ENCODE measurements around the gene HSH2D.
A peak's percentile ranks its signal among the peaks of the same experiment; 100 is the strongest.

HSH2D gene

DNA sequence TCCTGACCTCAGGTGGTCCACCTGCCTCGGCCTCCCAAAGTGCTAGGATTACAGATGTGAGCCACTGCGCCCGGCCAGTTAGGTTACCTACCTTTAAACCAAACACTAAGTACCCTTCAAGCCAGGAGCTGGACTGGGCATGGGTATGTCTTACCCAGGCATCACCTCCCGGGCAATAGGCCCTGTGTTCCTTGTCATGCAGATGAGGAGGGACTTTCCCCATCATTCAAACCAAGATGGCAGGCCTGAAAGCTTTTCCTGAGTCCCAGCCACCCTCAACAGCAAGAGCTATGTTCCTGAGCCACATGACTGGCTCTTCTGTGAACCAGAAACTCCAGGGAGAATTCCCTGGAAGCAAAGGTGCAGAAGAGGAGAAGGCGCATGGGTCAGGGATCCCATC, 22.3 kb upstream of the HSH2D start:
- DNase-seq: no peak

DNA sequence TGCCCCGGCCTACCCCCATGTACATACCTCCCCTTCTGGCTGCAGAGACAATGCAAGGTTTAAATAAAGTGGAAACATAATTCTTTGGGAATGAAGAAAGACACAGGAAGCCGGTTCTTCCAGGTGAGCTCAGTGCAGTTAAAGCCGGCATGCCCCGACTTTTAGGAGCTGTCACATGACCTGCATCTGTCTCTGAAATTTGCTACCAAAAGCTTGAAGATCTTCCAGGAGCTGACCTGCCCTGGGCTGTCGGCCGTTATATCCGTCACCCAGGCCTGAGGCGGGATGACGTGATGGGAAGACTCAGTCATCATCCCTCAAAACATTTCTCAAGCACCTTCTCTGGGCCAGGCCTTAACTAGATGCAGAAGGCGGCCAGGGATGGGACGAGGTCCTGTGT, 21.5 kb upstream of the HSH2D start:
- DNase-seq: no peak

DNA sequence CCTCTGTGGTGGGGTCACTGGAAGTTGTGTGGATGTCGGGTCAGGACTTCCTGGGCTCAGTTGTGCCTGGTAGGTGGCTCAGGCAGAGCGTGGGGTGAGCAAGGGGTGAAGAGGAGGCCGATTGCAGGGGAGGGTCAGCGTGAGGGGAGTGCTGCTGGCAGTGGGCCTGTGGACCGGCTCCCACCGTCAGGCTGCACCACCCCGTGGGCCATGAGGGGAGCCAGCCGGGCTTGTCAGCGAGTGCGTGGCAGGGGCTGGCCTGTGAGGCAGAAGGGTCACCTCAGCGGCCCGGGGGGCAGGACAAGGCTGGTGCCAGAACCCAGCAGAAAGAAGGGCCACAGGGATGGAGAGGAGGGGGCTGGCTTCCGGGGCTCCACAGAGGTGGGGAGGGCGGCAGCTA, 18.5 kb upstream of the HSH2D start:
- DNase-seq: no peak

DNA sequence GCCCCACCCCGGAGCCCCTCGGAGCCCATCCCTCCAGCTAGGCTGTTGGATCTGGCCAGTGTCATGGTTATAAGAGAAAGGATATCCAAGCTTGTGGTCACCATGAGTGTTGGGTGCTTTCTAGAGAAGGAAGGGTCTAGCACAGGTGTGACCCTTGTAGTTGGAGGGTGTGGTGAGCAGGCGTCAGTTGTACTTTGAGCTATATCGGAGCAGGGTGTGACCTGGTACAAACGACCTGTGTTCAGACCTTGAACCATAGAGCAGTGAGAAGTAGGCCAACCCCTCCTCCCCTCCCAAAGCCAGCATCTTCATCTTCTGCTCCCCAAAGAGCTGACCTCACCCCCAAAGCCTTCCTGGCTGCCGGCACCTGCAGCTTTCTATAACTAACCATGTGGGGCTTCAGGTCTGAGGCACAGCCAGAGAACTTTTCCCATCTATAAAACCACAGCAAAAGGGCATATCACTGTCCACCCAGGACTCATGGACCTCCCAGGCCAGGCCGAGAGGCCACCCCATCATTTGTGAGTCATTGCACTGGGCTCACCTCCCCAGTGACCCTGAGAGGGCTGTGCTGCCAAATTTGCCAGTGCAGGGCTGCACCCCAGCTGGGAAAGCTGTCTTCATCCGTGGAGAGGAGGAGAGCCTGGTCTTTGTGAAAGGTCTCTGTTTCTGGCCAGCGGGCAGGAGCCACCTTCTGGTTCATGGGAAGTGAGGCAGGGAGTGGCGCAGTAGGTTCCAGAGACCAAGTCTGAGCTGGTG, 17.6 kb upstream of the HSH2D start:
- DNase-seq: no peak

DNA sequence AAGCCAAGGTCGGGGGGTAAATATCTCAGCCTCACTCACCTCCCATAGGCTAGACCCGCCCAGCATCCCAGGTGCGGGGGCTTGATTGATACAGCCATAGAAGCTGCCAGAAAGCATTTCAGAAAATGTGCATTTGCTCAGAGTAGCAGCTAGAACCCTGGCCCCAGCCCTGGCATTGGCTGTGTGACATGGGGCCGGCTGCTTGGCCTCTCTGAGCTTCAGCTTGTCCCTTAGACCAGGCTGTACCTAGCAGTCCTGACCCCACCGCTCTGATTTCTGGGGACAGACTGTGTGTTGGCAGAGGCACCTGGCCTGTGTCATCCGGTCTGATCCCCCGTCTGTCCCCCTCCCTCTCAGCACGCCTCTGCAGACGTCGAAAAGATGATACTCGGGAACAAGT, 16.4 kb upstream of the HSH2D start:
- DNase-seq: no peak

DNA sequence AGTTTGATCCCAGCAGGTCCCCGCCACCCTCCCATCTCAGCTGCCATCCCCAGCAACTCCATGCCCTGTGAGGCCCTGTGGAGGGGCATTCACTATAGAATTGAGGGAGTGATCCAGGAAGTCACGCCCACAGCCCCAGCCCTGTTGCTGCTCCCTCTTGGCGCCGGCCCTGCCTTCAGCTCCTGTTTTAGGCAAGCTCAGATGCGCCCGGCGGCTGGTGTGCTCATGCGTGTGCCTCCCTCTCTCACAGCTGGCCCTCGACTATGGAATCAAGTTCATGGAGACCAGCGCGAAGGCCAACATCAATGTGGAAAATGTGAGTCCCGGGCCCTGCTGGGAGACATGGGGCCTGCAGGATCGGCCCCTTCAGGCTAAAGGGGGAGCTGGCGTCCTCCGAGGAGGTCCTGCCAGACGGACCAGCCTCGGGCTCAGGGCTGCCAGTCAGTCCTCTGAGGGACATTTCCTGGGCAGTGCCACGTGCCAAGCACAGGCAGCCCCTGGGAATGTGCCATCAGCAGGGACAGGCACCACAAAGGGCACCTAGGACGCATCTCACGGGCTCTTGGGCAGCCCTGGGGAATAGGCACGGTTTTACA, 15.6 kb upstream of the HSH2D start:
- DNase-seq: no peak

DNA sequence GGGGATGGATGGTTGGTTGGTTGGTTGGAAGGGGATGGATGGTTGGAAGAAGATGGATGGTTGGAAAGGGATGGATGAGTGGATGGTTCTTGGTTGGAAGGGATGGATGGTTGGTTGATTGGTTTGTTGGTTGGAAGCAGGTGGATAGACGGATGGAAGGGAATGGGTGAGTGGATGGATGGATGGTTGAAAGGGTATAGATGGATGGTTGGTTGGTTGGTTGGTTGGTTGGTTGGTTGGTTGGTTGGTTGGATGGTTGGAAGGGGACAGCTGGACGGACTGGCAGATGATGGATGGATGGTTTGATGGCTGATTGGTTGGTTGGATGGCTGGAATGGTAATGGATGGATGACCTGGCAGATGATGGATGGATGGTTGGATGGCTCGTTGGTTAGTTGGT, 11.8 kb upstream of the HSH2D start:
- DNase-seq: no peak

DNA sequence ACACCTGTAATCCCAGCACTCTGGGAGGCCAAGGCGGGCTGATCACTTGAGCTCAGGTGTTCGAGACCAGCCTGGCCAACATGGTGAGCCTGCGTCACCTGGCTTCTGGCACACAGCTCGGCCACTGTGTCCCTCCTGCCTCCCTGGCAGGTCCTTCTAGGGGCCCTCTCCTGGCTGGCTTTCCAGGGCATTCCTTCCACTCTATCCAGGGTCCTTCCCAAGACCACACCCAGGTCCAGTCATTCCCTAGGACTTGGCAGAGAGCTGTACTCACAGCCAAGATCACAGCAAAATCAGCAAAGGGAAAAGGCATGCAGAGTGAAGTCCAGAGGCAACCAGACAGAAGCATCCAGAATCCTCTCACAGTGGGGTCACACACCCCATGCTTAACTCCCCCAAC, 9.7 kb upstream of the HSH2D start:
- DNase-seq: no peak

DNA sequence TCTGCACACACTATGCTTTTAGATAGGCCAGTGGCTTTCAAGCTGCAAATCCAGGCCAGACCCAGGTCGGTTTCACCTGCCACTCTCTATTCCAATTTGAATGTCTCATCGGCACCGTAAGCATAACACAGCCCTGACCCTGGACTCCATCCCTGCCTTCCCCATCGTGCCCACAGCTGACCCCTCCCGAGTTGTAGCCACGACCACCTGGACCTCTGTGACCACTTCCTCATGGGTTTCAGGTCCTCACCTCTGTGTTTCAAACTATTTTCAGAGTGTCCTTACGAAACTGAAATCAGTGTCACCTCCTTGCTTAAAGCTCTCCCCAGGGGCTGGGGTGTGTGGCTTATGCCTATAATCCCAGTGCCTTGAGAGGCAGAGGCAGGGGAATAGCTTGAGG, 9.0 kb upstream of the HSH2D start:
- DNase-seq: no peak

DNA sequence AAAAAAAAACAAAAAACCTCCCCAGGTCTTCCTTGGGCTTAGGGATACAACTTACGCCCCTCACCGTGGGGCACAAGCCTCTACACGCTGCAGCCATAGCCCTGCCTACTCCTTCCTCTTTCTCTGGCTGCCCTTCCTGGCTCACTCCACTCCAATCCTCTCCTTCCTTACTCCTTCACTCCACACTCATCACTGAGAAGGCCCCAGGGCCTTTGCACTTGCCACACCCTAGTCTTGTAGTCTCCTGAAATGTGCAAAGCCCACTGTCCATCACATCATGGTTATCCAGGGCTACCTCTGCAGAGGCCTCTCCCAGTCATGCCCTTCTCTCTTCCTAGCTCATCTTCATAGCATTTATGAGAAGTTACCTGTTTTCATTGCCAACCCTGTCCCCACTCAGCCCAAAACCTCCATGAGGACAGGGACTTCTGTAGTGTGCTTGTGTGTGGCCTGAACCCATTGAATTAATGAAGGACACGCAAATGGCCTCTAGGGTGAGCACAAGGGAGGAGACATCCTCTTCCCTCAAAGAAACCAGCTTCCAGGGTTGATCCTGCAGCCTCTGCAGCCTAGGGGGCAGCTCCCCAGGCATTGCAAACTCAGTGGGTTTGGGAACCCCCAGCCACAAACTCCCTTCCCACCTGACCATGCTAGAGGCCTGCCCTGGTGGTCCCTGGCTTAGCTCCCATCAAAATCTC, 7.9 kb upstream of the HSH2D start:
- DNase-seq: no peak

DNA sequence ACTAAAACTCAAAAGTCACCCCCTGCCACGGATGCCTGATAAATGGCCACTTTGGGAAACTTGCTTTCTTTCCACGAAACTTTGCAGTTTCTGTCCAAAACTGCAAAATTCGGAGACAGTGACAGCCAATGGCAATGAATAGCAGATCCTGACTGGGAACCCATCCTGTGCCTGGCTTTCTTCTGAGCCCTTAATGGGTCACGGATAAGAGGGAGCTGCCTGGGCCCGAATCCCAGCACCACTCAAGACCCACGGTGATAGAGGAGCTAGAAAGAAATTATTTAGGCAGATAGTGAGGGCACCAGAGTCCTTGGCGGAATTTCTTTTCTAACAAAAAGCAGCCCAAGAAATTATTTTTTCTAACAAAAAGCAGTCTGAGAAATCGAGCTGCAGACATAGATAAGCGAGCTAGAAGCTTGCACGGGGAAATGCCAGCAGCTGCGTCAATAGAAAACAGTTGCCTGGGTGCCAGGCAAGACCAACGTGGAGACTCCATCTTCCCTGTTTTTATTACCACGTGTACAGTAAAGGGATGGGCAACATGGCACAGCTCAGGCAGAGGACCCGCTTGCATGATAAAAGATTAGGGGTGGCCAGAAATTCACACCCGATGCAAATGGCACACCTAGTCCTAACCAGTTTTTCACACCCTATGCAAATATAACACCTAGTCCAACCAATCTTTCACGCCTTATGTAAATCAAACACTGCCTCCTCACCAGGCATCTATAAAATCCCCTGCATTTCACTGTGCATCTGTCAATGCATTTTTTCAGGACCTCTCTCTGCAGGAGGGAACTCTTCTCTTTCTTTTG, 7.1 kb upstream of the HSH2D start:
- peak; percentile 54 for DNase-seq

DNA sequence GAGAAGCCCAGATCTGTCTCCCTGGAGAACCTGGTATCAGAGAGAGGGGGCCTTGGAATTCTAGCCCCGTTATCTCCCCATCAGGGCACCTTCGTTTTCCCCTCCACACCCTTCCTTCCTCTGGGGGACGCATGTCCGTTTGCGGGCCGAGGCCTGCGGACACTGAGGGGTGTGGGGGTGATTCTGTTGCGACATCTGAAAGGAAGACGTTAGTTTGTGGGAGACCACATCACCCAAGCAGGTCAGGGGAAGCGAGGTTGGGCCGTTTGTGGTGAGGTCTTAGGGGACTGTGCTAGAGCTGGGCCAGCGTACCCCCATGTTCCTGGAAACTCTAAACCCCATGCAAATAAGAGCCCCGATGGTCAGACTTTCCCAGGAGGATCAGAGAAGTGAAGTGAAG, 3.7 kb upstream of the HSH2D start:
- DNase-seq: no peak

DNA sequence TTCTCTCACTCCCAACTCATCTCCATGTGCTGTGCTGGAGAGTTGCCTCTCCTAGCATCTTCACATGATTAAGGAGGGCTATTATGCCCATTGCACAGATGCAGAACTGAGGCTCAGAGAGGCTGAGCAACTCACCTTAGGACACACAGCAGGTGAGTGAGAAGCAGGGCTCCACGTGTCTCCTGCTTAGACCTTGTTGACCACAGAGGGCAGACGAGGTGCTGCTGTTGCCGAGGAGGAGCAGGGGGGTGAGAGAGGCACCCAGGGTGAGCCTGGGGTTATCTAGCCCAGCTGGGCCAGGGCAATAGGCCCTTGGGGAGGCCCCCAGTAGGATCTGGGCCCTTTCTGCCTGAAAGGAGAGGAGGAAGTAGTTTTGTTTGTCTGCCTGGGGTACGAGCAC, 2.4 kb upstream of the HSH2D start:
- DNase-seq: no peak

DNA sequence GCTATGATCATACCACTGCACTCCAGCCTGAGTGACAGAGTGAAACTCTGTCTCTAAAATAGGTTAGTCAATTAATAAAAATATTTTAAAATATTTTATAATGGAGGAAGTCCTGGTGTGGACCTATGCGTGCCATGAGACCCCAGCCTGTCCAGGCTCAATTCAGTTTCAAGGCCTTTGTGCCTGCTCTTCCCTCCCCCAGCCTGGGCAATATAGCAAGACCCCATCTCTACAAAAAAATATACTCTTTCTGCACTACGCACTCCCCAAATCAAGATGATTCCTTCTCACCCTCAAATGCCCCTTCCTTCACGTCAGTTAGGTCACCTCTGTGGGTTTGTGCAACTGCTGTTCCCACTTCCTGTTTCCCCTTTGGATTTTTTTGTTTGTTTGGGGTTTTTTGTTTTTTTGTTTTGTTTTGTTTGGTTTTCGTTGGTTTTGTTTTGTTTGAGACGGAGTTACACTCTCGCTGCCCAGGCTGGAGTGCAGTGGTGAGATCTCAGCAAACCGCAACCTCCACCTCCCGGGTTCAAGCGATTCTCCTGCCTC, 1.4 kb upstream of the HSH2D start:
- DNase-seq: no peak

DNA sequence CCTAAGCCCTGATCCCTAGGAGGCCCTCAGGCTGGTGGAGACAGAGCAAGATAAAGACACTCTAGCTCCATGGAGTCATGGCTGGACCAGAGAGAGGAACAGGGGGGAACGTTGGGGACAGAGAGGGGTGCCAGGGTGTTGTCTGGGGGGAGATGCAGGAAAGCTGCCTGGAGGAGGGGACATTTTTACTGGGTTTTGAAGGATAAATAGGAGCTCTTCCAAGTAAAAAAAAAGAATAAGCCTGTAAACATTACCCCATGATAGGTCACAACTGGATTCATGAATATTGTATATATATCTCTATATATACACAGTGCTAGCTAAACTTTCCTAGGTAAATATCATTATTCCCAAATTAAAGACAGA, 714 bp downstream of the HSH2D start:
- DNase-seq: no peak

DNA sequence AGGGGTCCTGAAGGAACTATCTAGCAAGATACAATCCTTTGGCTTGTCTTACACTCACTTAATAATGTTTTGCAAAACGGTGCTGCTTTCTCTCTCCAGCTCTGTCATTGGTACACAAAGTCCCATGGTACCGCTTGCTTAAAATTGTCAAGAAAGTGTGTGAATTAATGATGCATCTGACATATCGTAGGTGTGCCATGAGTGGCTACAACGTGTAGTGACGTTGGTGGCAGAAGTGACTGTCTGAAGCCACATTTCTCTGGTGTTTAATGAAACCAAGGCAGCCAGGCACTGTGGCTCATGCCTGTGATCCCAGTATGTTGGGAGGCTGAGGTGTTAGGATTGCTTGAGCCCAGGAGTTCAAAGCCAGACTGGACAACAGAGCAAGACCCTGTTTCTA, 2.6 kb downstream of the HSH2D start:
- DNase-seq: no peak

DNA sequence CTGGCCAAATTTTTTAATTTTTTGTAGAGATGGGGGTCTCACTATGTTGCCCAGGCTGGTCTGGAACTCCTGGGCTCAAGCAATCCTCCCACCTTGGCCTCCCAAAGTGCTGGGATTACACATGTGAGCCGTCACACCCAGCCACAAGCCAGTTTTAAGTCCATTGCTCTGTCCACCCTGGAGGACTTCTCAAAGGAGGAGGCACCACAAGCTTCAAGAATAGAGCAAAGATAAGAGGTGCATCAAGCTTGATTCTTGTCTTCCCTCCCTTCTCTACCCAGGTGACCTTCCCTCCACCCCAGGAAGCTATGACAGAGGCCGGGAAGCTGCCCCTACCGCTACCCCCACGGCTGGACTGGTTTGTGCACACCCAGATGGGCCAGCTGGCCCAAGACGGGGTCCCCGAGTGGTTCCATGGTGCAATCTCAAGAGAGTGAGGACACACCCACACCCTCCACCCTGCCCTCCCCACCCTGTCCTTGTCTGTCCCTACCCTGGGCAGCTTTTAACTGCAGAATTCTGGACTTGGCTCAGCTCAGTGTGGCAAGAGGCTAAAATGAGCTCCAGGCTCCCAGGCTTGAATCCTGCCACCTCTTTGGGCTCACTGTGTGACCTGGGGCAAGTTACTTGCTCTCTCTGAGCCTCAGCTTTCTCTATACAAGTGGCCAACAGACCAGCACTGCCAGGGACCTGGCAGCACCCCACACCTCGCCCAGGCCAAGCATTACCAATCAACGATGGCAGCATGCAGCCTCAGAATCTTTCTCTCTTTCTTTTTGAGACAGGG, 5.2 kb downstream of the HSH2D start:
- no peak for DNase-seq

DNA sequence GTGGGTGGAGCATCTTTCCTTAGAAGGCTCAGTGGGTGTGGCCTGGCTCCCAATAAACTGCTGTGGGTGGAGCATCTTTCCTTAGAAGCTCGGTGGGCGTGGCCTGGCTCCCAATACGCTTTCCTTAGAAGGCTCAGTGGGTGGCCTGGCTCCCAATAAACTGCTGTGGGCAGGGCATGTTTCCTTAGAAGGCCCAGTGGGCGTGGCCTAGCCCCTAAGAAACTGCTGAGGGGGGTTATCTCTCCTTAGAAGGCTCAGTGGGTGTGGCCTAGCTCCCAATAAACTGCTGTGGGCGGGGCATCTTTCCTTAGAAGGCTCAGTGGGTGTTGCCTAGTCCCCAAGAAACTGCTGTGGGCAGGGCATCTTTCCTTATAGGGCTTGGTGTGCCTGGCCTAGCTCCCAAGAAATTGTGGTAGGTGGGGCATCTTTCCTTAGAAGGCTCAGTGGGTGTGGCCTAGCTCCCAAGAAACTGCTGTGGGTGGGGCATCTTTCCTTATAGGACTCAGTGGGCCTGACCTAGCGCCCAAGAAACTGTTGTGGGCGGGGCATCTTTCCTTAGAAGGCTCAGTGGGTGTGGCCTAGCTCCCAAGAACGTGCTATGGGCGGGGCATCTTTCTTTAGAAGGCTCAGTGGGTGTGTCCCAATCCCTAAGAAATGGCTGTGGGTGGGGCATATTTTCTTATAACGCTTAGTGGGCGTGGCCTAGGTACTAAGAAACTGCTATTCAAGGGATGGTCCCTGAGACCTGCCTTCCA, 10.3 kb downstream of the HSH2D start:
- no peak for DNase-seq

DNA sequence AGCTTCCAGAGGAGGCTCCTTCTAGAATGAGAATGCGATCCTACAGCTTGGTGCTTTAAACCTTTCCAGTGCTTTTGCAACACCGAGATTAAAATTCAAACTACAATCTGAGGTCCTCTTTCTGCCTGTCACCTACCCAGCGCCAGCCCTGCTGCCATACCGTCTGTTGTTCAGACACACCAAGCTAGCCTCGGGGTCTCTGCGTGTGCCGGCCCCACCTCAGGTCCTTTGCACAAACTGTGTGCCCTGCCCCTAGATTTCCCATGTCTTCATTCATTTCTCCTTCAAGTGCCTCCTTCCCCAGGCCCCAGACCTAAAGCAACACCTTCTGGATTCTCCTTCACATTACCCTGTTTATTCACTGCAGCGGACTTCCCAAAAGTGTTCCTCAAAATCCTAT, 11.1 kb downstream of the HSH2D start:
- DNase-seq: no peak

DNA sequence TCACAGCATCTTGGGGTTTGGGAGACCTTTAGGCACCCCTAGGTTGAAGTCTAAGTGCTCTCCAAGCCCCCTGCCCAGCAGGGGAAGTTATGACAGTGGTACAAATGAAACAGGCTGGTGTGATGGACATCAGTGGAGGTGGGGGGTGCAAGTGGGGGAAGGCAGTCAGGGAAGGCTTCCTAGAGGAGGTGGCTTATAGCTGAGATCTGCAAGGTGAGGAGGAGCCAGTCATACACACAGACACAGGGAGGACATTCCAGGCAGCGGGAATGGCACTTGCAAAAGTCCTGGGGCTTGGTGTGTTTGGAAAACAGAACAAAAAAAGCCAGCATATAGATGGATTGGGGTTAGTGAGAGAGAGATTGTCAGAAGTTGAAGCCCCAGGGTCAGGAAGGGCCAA, 11.6 kb downstream of the HSH2D start:
- DNase-seq: no peak

DNA sequence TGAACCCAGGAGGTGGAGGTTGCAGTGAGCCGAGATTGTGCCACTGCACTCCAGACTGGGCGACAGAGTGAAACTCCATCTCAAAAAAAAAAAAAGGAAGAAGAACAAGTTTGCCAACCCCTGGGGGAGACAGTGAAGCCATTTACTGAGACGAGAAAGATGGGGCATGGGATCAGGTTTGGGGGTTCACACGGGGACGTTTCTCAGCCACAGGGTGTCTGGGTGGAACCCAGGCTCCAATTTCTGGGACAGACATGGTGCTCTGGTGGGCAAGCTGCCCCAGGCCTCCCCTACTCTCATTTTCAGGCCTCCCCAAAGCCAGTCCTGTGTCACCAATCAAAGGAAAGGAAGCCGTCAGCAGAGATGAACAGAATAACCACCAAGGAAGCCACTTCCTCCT, 13.4 kb downstream of the HSH2D start:
- no peak for DNase-seq

DNA sequence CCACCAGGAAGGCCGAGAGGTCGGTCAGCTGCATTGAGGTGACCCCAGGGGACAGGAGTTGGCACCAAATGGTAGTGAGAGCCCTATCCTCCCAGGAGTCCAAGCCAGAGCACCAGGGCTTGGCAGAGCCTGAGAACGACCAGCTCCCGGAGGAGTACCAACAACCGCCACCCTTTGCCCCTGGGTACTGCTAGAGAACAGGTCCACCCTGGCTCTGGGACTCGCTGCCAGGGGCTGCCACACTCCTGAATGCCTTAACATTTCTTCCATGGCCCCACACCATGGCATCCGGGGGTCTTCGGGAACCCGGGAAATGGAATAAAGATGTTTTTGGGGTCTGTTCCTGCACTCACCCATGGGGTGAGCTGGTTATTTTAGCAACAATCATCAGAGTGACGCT, 14.1 kb downstream of the HSH2D start:
- no peak for DNase-seq

Data from NCI-H146 (cell line).